Esophagus squamous epithelium (tissue), 5 donors: Measurements from ENCODE around the gene HOXA11. TPM values are rescaled to one million over a fixed set of nuclear protein-coding genes. Genes with fewer than 3 reads are reported as not detected.

ENCODE experiments used
- DNase-seq: peaks from one replicate; lab custom pipeline; 2025; lab: John Stamatoyannopoulos, UW
- H3K27ac ChIP-seq, 4 donors: fragments of 200-600 bp; sonication (generic); one replicate each; pipeline ENCODE4 v1.5.1; 2016 to 2019; ENCODE audit warnings: mild to moderate bottlenecking in 1 of 4
- H3K27me3 ChIP-seq, 4 donors: fragments of 200-600 bp; sonication (generic); 1 replicate in 3 of 4; 2 replicates in 1 of 4; pipeline versions ENCODE4 v1.5.1 to v1.6.0; 2017 to 2021; ENCODE audit warnings: antibody characterized with exemption in 1 of 4
- H3K36me3 ChIP-seq, 3 donors: fragments of 200-600 bp; sonication (generic); one replicate each; pipeline ENCODE4 v1.5.1; 2016 to 2019
- H3K4me1 ChIP-seq, 3 donors: fragments of 200-600 bp; sonication (generic); one replicate each; pipeline ENCODE4 v1.5.1; 2017 to 2019
- H3K4me3 ChIP-seq, 4 donors: fragments of 200-600 bp; sonication (generic); 1 replicate in 3 of 4; 2 replicates in 1 of 4; pipeline ENCODE4 v1.5.1; 2016 to 2019; ENCODE audit warnings: mild to moderate bottlenecking in 2 of 4, moderate library complexity in 1 of 4
- H3K9me3 ChIP-seq, 3 donors: fragments of 200-600 bp; sonication (generic); one replicate each; pipeline ENCODE4 v1.5.1; 2016 to 2019
- POLR2A ChIP-seq, 4 donors: fragments of 450-650 bp; IDR thresholded peaks; one replicate each; pipeline ENCODE4 v1.6.1; 2017; ENCODE audit warnings: antibody characterized with exemption in 4 of 4, mild to moderate bottlenecking in 4 of 4, moderate library complexity in 3 of 4
- WGBS, 2 donors: methylation state at CpG; one replicate each; pipeline ENCODE4 v1.1.5; 2018; 5-methylcytosine and 5-hydroxymethylcytosine counted together
- intact Hi-C: fragments of 100-400 bp; cut with DNase I; formaldehyde crosslinking; loops from one replicate; pipeline ENCODE4 v1.15.0; 2022
- total RNA-seq, 4 donors: library from RNA; depleted of rRNA; stranded (reverse); fragments of >200 nt; gene quantifications; one replicate each; pipeline ENCODE4 v1.1.0, GENCODE V29; 2016
- TF ChIP-seq, protein P1 (sequence below), 6 experiments: fragments of 450-650 bp in 4 of 6; fragments of 200-600 bp in 2 of 6; sonication (generic) in 2 of 6; IDR thresholded peaks; one replicate each; pipeline ENCODE4 v1.5.1; 2016 to 2019; ENCODE audit warnings: antibody characterized with exemption in 6 of 6, mild to moderate bottlenecking in 4 of 6, moderate library complexity in 4 of 6
- donor health status: DM: yes; HTN: yes; CAD: no.

HOXA11 gene
- total RNA-seq, 4 donors from 2014 or later, result not detected

DNA sequence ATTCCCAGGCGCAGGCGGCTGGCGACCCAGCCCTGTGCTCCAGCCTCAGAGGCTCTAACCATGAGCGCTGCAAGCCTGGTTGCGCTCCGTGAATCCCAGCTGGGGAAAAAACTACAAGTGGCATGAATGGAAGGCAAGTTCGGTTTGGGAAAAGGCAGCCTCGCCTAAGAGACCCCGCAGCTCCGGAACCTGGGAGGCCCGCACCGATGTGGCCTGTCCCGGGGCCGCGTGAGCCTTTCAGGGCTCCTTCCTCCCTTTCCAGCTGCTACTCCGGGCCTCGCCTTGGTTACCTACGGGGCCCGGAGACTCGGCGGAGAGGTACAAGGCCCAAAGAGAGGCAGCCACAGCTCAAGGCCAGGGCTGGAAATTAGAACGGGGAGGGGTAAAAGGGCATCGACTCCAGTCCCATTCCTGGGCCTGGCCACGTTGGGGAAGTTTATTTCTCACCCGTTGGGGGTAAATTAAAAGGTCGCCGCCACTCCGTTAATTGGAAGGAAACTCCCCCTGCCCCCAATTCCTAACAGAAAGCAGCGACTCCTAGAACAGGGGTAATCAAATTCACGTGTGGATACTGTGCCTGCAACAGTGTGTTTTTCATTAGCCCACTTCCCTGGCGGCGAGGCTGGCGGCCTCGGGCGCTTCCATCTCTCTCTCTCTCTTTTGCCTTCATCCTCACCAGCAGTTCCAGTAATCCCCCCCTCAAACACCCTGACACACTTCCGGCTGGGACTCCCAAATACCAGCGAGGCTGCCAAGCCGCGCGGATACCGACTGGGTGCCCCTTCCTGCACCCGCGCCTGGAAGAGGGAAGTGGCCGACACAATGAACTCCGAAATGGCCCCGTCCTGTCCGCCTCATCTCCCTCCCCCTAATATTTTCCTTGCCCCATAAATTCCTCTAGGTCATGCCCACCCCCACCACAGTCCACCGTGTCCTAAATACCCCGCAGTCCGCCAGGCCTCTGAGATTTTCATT lies 18.2 kb downstream of the HOXA11 start:
- H3K4me3 ChIP-seq, result peak overlapping the region in 2 of 4 donors; percentile 41 to 51
- 22 to 38% methylated on average over 29 to 38 of the region's 50 CpGs for WGBS, 2 donors
- no peaks in the 10 kb centered on the region for H3K36me3 ChIP-seq
- peaks cover 49 to 100% (median 77%) of the 10 kb centered on the region in 4 donors for H3K27me3 ChIP-seq
- H3K9me3 ChIP-seq, result no peaks in the 10 kb centered on the region
- peaks cover 21 to 65% (median 32%) of the 10 kb centered on the region in 3 donors for H3K4me1 ChIP-seq
- intact Hi-C loops, result loop anchor here (5.0 to 10.0 kb wide), 2 partner anchors 790 to 1312 kb away; no protein-coding TSS in a partner anchor
- no peak overlapping the region for H3K27ac ChIP-seq
- no peak for DNase-seq
- TF ChIP-seq, protein P1, sequence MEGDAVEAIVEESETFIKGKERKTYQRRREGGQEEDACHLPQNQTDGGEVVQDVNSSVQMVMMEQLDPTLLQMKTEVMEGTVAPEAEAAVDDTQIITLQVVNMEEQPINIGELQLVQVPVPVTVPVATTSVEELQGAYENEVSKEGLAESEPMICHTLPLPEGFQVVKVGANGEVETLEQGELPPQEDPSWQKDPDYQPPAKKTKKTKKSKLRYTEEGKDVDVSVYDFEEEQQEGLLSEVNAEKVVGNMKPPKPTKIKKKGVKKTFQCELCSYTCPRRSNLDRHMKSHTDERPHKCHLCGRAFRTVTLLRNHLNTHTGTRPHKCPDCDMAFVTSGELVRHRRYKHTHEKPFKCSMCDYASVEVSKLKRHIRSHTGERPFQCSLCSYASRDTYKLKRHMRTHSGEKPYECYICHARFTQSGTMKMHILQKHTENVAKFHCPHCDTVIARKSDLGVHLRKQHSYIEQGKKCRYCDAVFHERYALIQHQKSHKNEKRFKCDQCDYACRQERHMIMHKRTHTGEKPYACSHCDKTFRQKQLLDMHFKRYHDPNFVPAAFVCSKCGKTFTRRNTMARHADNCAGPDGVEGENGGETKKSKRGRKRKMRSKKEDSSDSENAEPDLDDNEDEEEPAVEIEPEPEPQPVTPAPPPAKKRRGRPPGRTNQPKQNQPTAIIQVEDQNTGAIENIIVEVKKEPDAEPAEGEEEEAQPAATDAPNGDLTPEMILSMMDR (IDR thresholded peaks at IDR 0.05), result no peak

DNA sequence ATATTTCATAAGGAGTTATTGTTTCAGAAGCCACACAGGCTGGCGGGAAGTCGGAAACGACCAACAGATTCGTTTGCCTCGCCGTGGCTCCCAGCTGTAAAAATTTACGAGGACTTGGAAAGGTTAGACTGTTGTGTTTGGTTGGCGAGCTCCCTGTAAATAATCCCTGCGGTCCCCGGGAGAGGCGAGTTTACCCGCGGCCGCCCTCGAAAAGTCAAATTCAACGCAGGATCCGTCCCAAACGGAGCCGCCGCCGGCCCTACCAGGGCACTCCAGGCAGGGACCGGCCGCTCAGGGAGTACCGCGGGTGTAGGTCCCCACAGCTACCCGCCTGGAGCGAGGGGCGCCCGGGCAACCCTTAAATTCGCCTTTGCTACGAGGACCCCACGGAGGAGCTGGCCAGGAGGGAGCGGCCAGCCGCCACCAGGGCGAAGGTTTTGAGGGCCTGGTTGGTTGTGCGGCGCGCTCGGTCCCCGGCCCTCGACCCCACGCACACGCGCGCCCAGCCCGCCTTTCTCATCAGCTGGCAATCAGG lies 19.0 kb downstream of the HOXA11 start:
- Histone ChIP-seq H3K27ac (no peak overlapping the region), H3K4me1 (peaks cover 21 to 65% (median 37%) of the 10 kb centered on the region in 3 donors), H3K9me3 (no peaks in the 10 kb centered on the region), H3K27me3 (peaks cover 43 to 100% (median 73%) of the 10 kb centered on the region in 4 donors), H3K36me3 (no peaks in the 10 kb centered on the region), H3K4me3 (peak overlapping the region in 3 of 4 donors; percentile 7 to 51 (median 41))
- no peak for TF ChIP-seq POLR2A (IDR thresholded peaks at IDR 0.05)
- TF ChIP-seq, protein P1 (IDR thresholded peaks at IDR 0.05), result no peak
- DNase-seq, result no peak
- WGBS, 2 donors, result 20 to 23% methylated on average over 8 to 11 of the region's 46 CpGs
- intact Hi-C loops, result loop anchor here (5.0 to 10.0 kb wide), 2 partner anchors 789 to 1311 kb away; no protein-coding TSS in a partner anchor

DNA sequence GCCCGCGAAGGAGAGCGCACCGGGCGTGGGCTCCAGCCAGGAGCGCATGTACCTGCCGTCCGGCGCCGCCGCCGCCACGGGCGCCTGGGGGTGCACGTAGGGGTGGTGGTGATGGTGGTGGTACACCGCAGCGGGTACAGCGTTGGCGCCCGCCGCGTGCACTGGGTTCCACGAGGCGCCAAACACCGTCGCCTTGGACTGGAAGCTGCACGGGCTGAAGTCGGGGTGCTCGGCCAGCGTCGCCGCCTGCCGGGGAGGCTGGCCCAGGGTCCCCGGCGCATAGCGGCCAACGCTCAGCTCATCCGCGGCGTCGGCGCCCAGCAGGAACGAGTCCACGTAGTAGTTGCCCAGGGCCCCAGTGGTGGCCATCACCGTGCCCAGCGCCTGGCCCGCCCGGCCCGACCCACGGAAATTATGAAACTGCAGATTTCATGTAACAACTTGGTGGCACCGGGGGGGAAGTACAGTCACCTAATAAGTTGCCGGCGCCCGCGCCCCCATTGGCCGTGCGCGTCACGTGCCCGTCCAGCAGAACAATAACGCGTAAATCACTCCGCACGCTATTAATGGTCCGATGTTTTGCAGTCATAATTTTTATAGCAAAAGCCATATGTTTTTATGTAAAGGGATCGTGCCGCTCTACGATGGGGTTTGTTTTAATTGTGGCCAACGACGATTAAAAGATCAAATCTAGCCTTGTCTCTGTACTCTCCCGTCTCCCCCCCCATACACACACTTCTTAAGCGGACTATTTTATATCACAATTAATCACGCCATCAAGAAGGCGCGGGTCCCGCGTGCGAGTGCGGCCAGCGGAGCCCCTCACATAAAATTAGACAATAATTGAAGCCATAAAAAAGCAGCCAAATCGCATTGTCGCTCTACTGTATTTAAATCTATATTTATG lies 19.7 kb downstream of the HOXA11 start, which contains the start of gene HOXA9:
Gene HOXA9, minus strand, starts transcription at position 449 of the 907 bp plus-strand sequence. Its CDS starts 80 bp downstream, at position 369.
- intact Hi-C loops, result loop anchor here (5.0 to 10.0 kb wide), 2 partner anchors 788 to 1311 kb away; no protein-coding TSS in a partner anchor
- DNase-seq, result no peak
- H3K4me3 ChIP-seq, result peak within 1 kb of the TSS; percentile 8 to 51 (median 26)
- WGBS, 2 donors, result 12 to 16% methylated on average over 25 to 42 of the region's 82 CpGs
- peaks cover 28 to 71% (median 44%) of the 10 kb centered on the region in 3 donors for H3K4me1 ChIP-seq
- H3K27me3 ChIP-seq, result peaks cover 37 to 99% (median 69%) of the 10 kb centered on the region in 4 donors
- no peaks in the 10 kb centered on the region for H3K9me3 ChIP-seq
- TF ChIP-seq, protein P1 (IDR thresholded peaks at IDR 0.05), result no peak
- peak in 1 of 4 donors; percentile 4 for TF ChIP-seq POLR2A (IDR thresholded peaks at IDR 0.05)
- H3K36me3 ChIP-seq, result no peaks in the 10 kb centered on the region
- H3K27ac ChIP-seq, result peak within 1 kb of the TSS in 1 of 4 donors; percentile 21

DNA sequence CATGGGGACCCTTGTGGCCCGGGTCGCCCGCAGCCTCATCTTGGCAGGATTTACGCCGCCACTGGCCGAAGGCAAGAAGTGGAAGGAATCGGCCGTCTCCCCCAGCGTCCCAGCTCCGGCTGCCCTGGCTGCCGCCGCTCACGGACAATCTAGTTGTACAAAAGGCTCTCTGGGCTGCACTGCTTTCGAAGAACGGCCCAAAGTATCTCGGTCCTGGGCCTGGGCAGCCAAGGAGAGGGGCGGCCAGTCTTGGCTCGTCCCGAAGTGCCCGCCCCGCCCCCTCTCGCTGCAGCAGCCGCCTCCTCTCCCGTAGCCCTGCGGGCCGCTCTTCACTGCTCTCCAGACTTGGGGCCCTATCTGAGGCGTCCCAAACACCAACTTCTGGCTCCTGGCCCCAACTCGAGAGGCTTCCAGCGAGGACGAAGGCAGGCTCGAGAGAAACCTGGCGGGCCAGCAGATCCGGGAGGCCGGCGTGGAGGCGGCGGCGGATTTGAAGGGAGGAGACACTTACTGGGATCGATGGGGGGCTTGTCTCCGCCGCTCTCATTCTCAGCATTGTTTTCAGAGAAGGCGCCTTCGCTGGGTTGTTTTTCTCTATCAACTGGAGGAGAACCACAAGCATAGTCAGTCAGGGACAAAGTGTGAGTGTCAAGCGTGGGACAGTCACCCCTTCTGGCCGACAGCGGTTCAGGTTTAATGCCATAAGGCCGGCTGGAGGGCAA lies 20.5 kb downstream of the HOXA11 start:
- no peak for DNase-seq
- peaks cover 25 to 69% (median 45%) of the 10 kb centered on the region in 3 donors for H3K4me1 ChIP-seq
- no peaks in the 10 kb centered on the region for H3K9me3 ChIP-seq
- peaks cover 29 to 99% (median 68%) of the 10 kb centered on the region in 4 donors for H3K27me3 ChIP-seq
- peak overlapping the region; percentile 8 to 51 (median 26) for H3K4me3 ChIP-seq
- intact Hi-C loops, result loop anchor here (5.0 to 10.0 kb wide), 2 partner anchors 787 to 1310 kb away; no protein-coding TSS in a partner anchor
- whole genome bisulfite sequencing, 2 donors, result 0 to 16% methylated on average over 2 to 20 of the region's 47 CpGs
- H3K36me3 ChIP-seq, result no peaks in the 10 kb centered on the region
- H3K27ac ChIP-seq, result peak overlapping the region in 1 of 4 donors; percentile 21
- no peak for TF ChIP-seq POLR2A (IDR thresholded peaks at IDR 0.05)
- TF ChIP-seq, protein P1 (IDR thresholded peaks at IDR 0.05), result no peak
